Left forelimb (tissue), 1 donor: ENCODE data around the gene LAMTOR2.

Experiments used
- DNase-seq: peaks from one replicate; pipeline ENCODE4 v3.0.0-alpha.2; 2018; ENCODE audit warnings: low spot score

LAMTOR2 gene

GRCh38 chr1:156076609-156077429, 22.2 kb downstream of the LAMTOR2 start:
- DNase-seq = peak; percentile 80

- DNase-seq = no peak
Observed at GRCh38 chr1:156077430-156077760, 22.8 kb downstream of the LAMTOR2 start.

- DNase-seq = no peak
Observed at GRCh38 chr1:156078728-156079127, 24.1 kb downstream of the LAMTOR2 start.

GRCh38 chr1:156079762-156080161, 25.2 kb downstream of the LAMTOR2 start:
- no peak for DNase-seq

GRCh38 chr1:156080241-156080862, 25.8 kb downstream of the LAMTOR2 start:
- DNase-seq = no peak

- peak; percentile 70 for DNase-seq
Observed at GRCh38 chr1:156080863-156081179, 26.2 kb downstream of the LAMTOR2 start.

GRCh38 chr1:156081180-156081916, 26.8 kb downstream of the LAMTOR2 start:
- DNase-seq = no peak

- peak; percentile 68 for DNase-seq
Observed at GRCh38 chr1:156081917-156082308, 27.3 kb downstream of the LAMTOR2 start.

- DNase-seq = peak; percentile 97
Observed at GRCh38 chr1:156082309-156083091, 27.9 kb downstream of the LAMTOR2 start, which contains the start of gene MEX3A. TSS of gene MEX3A (minus strand) at chr1:156082465. CDS start at chr1:156081998, 467 bp downstream.

GRCh38 chr1:156083800-156084790, 29.5 kb downstream of the LAMTOR2 start:
- no peak for DNase-seq

- no peak for DNase-seq
Observed at GRCh38 chr1:156086256-156086662, 31.7 kb downstream of the LAMTOR2 start.

- no peak for DNase-seq
Observed at GRCh38 chr1:156089704-156090103, 35.1 kb downstream of the LAMTOR2 start.

- no peak for DNase-seq
Observed at GRCh38 chr1:156090138-156090839, 35.7 kb downstream of the LAMTOR2 start.

- DNase-seq = peak; percentile 84
Observed at GRCh38 chr1:156090840-156091188, 36.2 kb downstream of the LAMTOR2 start.

GRCh38 chr1:156091610-156092009, 37.0 kb downstream of the LAMTOR2 start:
- DNase-seq = no peak

- no peak for DNase-seq
Observed at GRCh38 chr1:156095906-156096508, 41.4 kb downstream of the LAMTOR2 start.

- DNase-seq = peak; percentile 91
Observed at GRCh38 chr1:156096640-156097391, 42.2 kb downstream of the LAMTOR2 start.

GRCh38 chr1:156097499-156098178, 43.1 kb downstream of the LAMTOR2 start:
- DNase-seq = no peak

- DNase-seq = no peak
Observed at GRCh38 chr1:156098784-156099183, 44.2 kb downstream of the LAMTOR2 start.
